Muscle of leg (tissue), 11 donors: Measurements from ENCODE around the gene B3GNT7. TPM values are rescaled to one million over a fixed set of nuclear protein-coding genes. Genes with fewer than 3 reads are reported as not detected.
A peak's percentile ranks its signal among the peaks of the same experiment; 100 is the strongest.

Experiments
- DNase-seq: peaks from one replicate; pipeline ENCODE4 v3.0.0; 2013
- H3K27ac ChIP-seq: one replicate; pipeline ENCODE4 v1.5.1; 2013; ENCODE audit warnings: mild to moderate bottlenecking, low read length, control low read depth
- H3K27me3 ChIP-seq: one replicate; pipeline ENCODE4 v1.6.1; 2013; ENCODE audit warnings: low read length; ENCODE audit not compliant: control insufficient read depth, insufficient read depth
- H3K36me3 ChIP-seq: one replicate; pipeline ENCODE4 v1.6.1; 2013; ENCODE audit warnings: low read length; ENCODE audit not compliant: control insufficient read depth, insufficient read depth
- H3K4me1 ChIP-seq: one replicate; pipeline ENCODE4 v1.6.1; 2013; ENCODE audit warnings: low read length; ENCODE audit not compliant: control insufficient read depth, insufficient read depth
- H3K4me3 ChIP-seq: one replicate; pipeline ENCODE4 v1.5.1; 2013; ENCODE audit warnings: low read length, control low read depth
- H3K9me3 ChIP-seq: replicated peaks from 2 replicates; pipeline ENCODE4 v1.6.1; 2013; ENCODE audit warnings: low read depth, low read length; ENCODE audit not compliant: control insufficient read depth
- WGBS: methylation state at CpG from one replicate; pipeline ENCODE4 v1.1.5; 2013; ENCODE audit warnings: missing lambda C conversion rate; ENCODE audit not compliant: insufficient coverage; 5-methylcytosine and 5-hydroxymethylcytosine counted together
- polyA plus RNA-seq, 8 donors: library from polyadenylated mRNA; unstranded; fragments of 120-200 nt; gene quantifications; one replicate each; pipeline versions ENCODE4 v1.2.1 to v1.2.3, GENCODE V29; 2013; ENCODE audit warnings: inconsistent platforms in 1 of 8, low replicate concordance in 1 of 8; ENCODE audit not compliant: insufficient read length in 8 of 8, insufficient read depth in 1 of 8
- total RNA-seq: library from RNA; stranded (reverse); fragments of 120-200 nt; gene quantifications from one replicate; pipeline ENCODE4 v1.2.4, GENCODE V29; 2013

The B3GNT7 gene
- total and polyA plus RNA-seq, 9 donors, result 0.44 to 2.1 (median 0.65) TPM

- WGBS, result no CpG with 5 or more reads among the region's 2 CpGs
- no peaks in the 10 kb centered on the region for H3K36me3 ChIP-seq
- H3K9me3 ChIP-seq, result peaks cover 5% of the 10 kb centered on the region
- peaks cover 12% of the 10 kb centered on the region for H3K4me1 ChIP-seq
- no peak overlapping the region for H3K27ac ChIP-seq
- H3K4me3 ChIP-seq, result no peak overlapping the region
- no peaks in the 10 kb centered on the region for H3K27me3 ChIP-seq
- no peak for DNase-seq
Observed at GRCh38 chr2:231384109-231384435, 11.4 kb upstream of the B3GNT7 start.

DNA sequence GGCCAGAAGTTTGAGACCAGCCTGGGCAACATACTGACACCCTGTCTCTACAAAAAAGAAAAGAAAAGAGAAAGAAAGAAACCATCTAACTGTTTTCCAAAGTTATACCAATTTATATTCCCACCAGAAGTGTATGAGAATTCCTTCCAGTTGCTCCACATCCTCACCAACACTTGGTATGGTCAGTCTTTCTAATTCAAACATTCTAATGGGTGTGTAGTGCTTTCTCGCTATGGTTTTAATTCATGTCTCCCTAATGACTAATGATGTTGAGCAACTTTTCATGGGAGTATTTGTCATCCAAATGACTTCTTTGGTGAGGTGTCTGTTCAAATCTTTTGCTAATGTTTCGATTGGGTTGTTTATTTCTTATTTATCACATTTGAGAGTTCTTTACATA, 10.5 kb upstream of the B3GNT7 start:
- H3K9me3 ChIP-seq, result peaks cover 5% of the 10 kb centered on the region
- H3K27ac ChIP-seq, result no peak overlapping the region
- H3K4me3 ChIP-seq, result no peak overlapping the region
- no peaks in the 10 kb centered on the region for H3K36me3 ChIP-seq
- no peaks in the 10 kb centered on the region for H3K27me3 ChIP-seq
- DNase-seq, result no peak
- no CpG with 5 or more reads among the region's 2 CpGs for WGBS
- H3K4me1 ChIP-seq, result peaks cover 14% of the 10 kb centered on the region

DNA sequence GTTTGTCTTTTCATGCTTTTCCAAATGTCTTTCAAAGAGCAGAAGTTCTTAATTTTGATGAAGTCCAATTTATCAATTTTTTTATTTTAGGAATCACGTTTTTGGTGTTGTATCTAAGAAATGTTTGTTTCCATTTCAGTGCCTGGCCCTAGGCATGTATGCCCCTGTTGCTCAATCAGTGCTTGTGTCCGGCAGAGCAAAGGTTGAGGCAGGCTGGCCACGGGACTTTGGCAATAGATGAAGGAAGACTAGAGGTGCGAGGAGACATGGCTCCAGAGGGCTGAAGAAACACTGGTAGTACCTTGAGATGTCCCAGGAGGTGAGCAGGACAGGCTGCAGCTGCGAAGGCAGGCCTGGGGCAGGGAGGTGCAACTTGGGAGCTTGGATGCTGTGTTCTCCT, 10.1 kb upstream of the B3GNT7 start:
- Histone ChIP-seq H3K27me3 (no peaks in the 10 kb centered on the region), H3K27ac (no peak overlapping the region), H3K4me3 (no peak overlapping the region), H3K36me3 (no peaks in the 10 kb centered on the region), H3K4me1 (peaks cover 19% of the 10 kb centered on the region), H3K9me3 (peaks cover 5% of the 10 kb centered on the region)
- no peak for DNase-seq
- WGBS, result 94% methylated on average over 4 of the region's 5 CpGs

- Histone ChIP-seq H3K27me3 (no peaks in the 10 kb centered on the region), H3K4me3 (no peak overlapping the region), H3K36me3 (no peaks in the 10 kb centered on the region), H3K9me3 (peaks cover 5% of the 10 kb centered on the region), H3K4me1 (peaks cover 21% of the 10 kb centered on the region), H3K27ac (no peak overlapping the region)
- DNase-seq, result no peak
- 84% methylated on average over 3 of the region's 3 CpGs for WGBS
Observed at GRCh38 chr2:231386446-231386845, 9.1 kb upstream of the B3GNT7 start.

DNA sequence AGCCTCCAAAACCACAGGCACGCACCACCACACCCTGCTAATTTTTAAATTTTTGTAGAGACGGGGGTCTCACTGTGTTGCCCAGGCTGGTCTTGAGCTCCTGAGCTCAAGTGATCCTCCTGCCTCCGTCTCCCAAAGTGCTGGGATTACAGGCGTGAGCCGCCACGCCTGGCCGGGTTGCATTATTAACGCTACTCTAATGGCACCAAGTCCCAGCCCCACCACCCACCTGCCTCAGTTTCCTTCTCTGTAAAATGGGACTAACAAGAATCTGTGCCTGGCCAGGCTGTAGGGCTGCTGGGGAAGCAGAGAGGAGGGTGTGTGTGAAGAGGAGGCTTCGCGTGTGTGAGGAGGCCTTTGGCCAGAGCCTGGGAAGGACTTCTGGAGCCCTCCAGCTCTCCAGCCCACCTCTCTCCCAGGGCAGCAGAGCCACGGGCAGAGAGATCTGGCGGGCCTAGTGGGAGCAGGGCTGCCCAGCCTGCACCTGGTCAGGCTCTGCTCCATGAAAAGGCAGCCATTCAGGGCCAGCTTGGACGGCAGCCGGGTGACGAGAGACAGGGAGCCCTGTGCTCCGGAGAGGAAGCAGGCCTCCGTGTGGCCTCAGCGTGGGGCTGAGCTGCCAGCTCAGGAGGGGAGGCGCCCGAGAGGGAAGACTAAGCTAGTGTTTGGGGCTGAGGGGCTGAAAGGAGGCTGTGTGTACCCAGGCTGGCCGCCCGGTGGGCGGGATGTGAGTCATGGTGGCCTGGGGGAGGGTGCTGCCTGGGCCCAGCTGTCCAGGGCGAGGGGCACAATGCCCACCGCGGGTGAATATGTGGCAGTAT, 7.4 kb upstream of the B3GNT7 start:
- H3K4me1 ChIP-seq, result peaks cover 21% of the 10 kb centered on the region
- 35% methylated on average over 13 of the region's 26 CpGs for WGBS
- H3K27me3 ChIP-seq, result no peaks in the 10 kb centered on the region
- H3K9me3 ChIP-seq, result peaks cover 5% of the 10 kb centered on the region
- no peak overlapping the region for H3K27ac ChIP-seq
- DNase-seq, result peak; percentile 69
- no peaks in the 10 kb centered on the region for H3K36me3 ChIP-seq
- H3K4me3 ChIP-seq, result no peak overlapping the region

DNA sequence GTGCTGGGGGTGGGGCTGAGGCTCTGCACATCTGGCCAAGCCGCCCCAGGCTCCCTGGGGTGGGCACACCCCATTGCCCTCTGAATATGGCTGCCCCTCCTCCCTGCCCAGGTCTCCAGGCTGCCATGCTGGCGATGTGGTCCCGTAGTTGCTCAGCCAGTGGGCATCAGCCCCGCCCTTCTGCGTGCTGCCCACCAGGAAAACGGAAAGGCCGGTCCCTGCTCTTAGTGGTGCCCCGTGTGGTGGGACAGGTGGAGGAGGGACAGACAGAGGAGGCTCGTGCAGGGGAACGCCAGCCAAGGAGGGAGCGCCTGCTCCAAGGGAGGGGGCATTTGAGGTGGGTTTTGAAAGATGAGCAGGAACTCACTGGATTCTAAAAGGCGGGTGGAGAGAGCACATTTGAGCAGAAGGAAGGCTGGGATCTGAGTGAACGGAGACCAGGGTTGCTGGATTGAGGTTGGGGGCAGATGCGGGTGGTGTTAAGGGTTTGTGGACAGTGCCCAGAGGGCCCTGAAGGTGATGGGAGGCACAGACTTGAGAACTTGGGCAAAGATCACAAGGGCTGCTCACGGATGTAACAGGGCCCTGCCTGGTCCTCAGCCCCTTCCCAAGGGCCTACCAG, 6.7 kb upstream of the B3GNT7 start:
- Histone ChIP-seq H3K27ac (no peak overlapping the region), H3K4me3 (no peak overlapping the region), H3K4me1 (peaks cover 21% of the 10 kb centered on the region), H3K36me3 (no peaks in the 10 kb centered on the region), H3K9me3 (peaks cover 5% of the 10 kb centered on the region), H3K27me3 (peaks cover 5% of the 10 kb centered on the region)
- DNase-seq, result no peak
- WGBS, result 79% methylated on average over 14 of the region's 15 CpGs

DNA sequence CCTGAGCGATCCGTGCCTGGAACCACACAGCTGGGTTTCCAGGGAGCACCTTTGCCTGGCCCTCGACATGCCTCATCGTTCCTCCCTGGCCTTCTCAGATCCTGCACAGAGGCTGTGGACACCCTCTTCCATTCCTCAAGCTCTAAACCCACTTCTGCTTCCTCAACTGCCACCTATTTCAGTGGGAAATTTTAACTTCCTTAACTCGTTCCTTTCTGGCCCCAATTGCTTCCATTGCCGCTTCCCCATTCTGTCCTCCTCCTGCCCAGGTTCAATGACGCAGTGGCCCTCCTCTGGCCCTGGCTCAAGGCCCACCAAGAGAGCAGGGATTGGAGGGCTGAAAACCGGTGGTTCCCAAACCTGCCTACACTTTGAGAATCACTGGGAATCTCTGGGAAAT, 4.8 kb upstream of the B3GNT7 start:
- Histone ChIP-seq H3K4me1 (peaks cover 27% of the 10 kb centered on the region), H3K27ac (no peak overlapping the region), H3K36me3 (no peaks in the 10 kb centered on the region), H3K9me3 (no peaks in the 10 kb centered on the region), H3K27me3 (peaks cover 21% of the 10 kb centered on the region), H3K4me3 (no peak overlapping the region)
- WGBS, result 45% methylated on average over 7 of the region's 8 CpGs
- no peak for DNase-seq

- Histone ChIP-seq H3K36me3 (no peaks in the 10 kb centered on the region), H3K4me3 (no peak overlapping the region), H3K27ac (no peak overlapping the region), H3K4me1 (peaks cover 31% of the 10 kb centered on the region), H3K27me3 (peaks cover 32% of the 10 kb centered on the region), H3K9me3 (no peaks in the 10 kb centered on the region)
- no peak for DNase-seq
- 72% methylated on average over 5 of the region's 7 CpGs for WGBS
Observed at GRCh38 chr2:231391981-231392380, 3.5 kb upstream of the B3GNT7 start.

GRCh38 chr2:231392431-231393148, 2.9 kb upstream of the B3GNT7 start:
- Histone ChIP-seq H3K27ac (no peak overlapping the region), H3K4me3 (no peak overlapping the region), H3K36me3 (no peaks in the 10 kb centered on the region), H3K27me3 (peaks cover 38% of the 10 kb centered on the region), H3K9me3 (no peaks in the 10 kb centered on the region), H3K4me1 (peaks cover 31% of the 10 kb centered on the region)
- no peak for DNase-seq
- 84% methylated on average over 11 of the region's 14 CpGs for WGBS
